HepG2 (cell line): ENCODE results near the gene PSMB9. TPM values are rescaled to one million over a fixed set of nuclear protein-coding genes. Genes with fewer than 3 reads are reported as not detected.
A peak's percentile ranks its signal among the peaks of the same experiment; 100 is the strongest.

Experiments used
- CBX5 ChIP-seq: sonication (generic); formaldehyde crosslinking; IDR thresholded peaks from 2 replicates; pipeline ENCODE4 v1.4.0; 2020; ENCODE audit warnings: missing genetic modification reagents, borderline replicate concordance
- FOXP1 ChIP-seq, 2 experiments: fragments of 450-650 bp in 1 of 2; IDR thresholded peaks; 2 replicates each; pipeline ENCODE4 v1.6.1; 2017 to 2018; ENCODE audit warnings: antibody characterized with exemption in 1 of 2
- KLF16 ChIP-seq, 2 experiments: sonication (generic) in 1 of 2; formaldehyde crosslinking in 1 of 2; IDR thresholded peaks; 2 replicates each; pipeline versions ENCODE4 v1.6.1 to v1.8.0; 2016 to 2023; ENCODE audit warnings: missing genetic modification reagents in 2 of 2, missing compliant biosample characterization in 1 of 2
- NCOR1 ChIP-seq: fragments of 200-600 bp; sonication (generic); IDR thresholded peaks from 2 replicates; pipeline ENCODE4 v1.7.0; 2017; ENCODE audit warnings: antibody characterized with exemption, low read length, borderline replicate concordance
- NFE2L2 ChIP-seq: fragments of 150-350 bp; IDR thresholded peaks from 2 replicates; pipeline ENCODE4 v1.6.1; 2014; ENCODE audit warnings: low read length
- NR2F6 ChIP-seq, 2 experiments: IDR thresholded peaks; 2 replicates each; pipeline ENCODE4 v1.6.1; 2016; ENCODE audit warnings: antibody characterized with exemption in 1 of 2, mild to moderate bottlenecking in 1 of 2
- POGZ ChIP-seq: sonication (generic); formaldehyde crosslinking; IDR thresholded peaks from 2 replicates; pipeline ENCODE4 v1.4.0; 2020; ENCODE audit warnings: mild to moderate bottlenecking, missing genetic modification reagents
- SALL2 ChIP-seq: sonication (generic); formaldehyde crosslinking; IDR thresholded peaks from 2 replicates; pipeline ENCODE4 v1.8.1; 2023; ENCODE audit warnings: mild to moderate bottlenecking, missing genetic modification reagents, inconsistent platforms
- SMAD3 ChIP-seq: sonication (generic); formaldehyde crosslinking; IDR thresholded peaks from 2 replicates; pipeline ENCODE4 v1.4.0; 2020; ENCODE audit warnings: missing genetic modification reagents
- SMYD3 ChIP-seq: sonication (generic); formaldehyde crosslinking; IDR thresholded peaks from 2 replicates; pipeline ENCODE4 v1.8.1; 2023; ENCODE audit warnings: mild to moderate bottlenecking, missing genetic modification reagents
- SOX6 ChIP-seq, 2 experiments: fragments of 450-650 bp in 1 of 2; sonication (generic) in 1 of 2; formaldehyde crosslinking in 1 of 2; IDR thresholded peaks; 2 replicates each; pipeline versions ENCODE4 v1.4.0 to v1.6.1; 2017 to 2020; ENCODE audit warnings: antibody characterized with exemption in 1 of 2, mild to moderate bottlenecking in 1 of 2, missing genetic modification reagents in 1 of 2
- SRF ChIP-seq: IDR thresholded peaks from 2 replicates; pipeline ENCODE4 v1.6.1; 2011; ENCODE audit warnings: mild to moderate bottlenecking, low read depth, low read length, moderate library complexity
- THAP11 ChIP-seq: IDR thresholded peaks from 2 replicates; pipeline ENCODE4 v1.6.1; 2016; ENCODE audit warnings: missing biosample characterization, missing genetic modification reagents
- TP53 ChIP-seq: sonication (generic); formaldehyde crosslinking; conservative IDR thresholded peaks from 2 replicates; pipeline ENCODE4 v1.4.0; 2020; ENCODE audit warnings: missing genetic modification reagents
- ZNF430 ChIP-seq: sonication (generic); formaldehyde crosslinking; IDR thresholded peaks from 2 replicates; pipeline ENCODE4 v1.9.0; 2021; ENCODE audit warnings: mild to moderate bottlenecking, missing genetic modification reagents
- ZNF766 ChIP-seq: sonication (generic); formaldehyde crosslinking; IDR thresholded peaks from 2 replicates; pipeline ENCODE4 v1.5.0; 2020; ENCODE audit warnings: missing genetic modification reagents, borderline replicate concordance
- ZNF790 ChIP-seq: sonication (generic); formaldehyde crosslinking; IDR thresholded peaks from 2 replicates; pipeline ENCODE4 v1.8.0; 2022; ENCODE audit warnings: missing genetic modification reagents, mild to moderate bottlenecking, borderline replicate concordance
- ZNF816 ChIP-seq: sonication (generic); formaldehyde crosslinking; IDR thresholded peaks from 2 replicates; pipeline ENCODE4 v1.8.0; 2022; ENCODE audit warnings: missing genetic modification reagents, mild to moderate bottlenecking, borderline replicate concordance
- polyA plus RNA-seq, 8 experiments: library from polyadenylated mRNA; depleted of rRNA in 3 of 8; stranded (reverse) in 7 of 8; unstranded in 1 of 8; fragments of >200 nt; fragmentation: Illumina TruSeq in 4 of 8; extraction: Trizol in 4 of 8; gene quantifications; 2 replicates each; pipeline versions ENCODE4 v1.2.1 to v1.2.3, GENCODE V29; 2011 to 2016; ENCODE audit warnings: low read depth in 4 of 8, missing spikeins in 1 of 8, mixed read lengths in 1 of 8; ENCODE audit not compliant: insufficient read depth in 1 of 8
- total RNA-seq, 5 experiments: library from RNA; depleted of rRNA; stranded (reverse); fragments of >200 nt; fragmentation: Illumina TruSeq; extraction: Trizol; gene quantifications; 2 replicates each; pipeline ENCODE4 v1.2.3, GENCODE V29; 2016; ENCODE audit warnings: low read depth in 1 of 5
- TF ChIP-seq, protein P1 (sequence below): IDR thresholded peaks from 2 replicates; pipeline ENCODE4 v1.6.1; 2012; ENCODE audit warnings: inconsistent platforms
- TF ChIP-seq, protein P2 (sequence below): sonication (generic); formaldehyde crosslinking; IDR thresholded peaks from 2 replicates; pipeline ENCODE4 v1.8.1; 2023; ENCODE audit warnings: mild to moderate bottlenecking, missing genetic modification reagents, borderline replicate concordance
- TF ChIP-seq, protein P3 (sequence below): sonication (generic); formaldehyde crosslinking; IDR thresholded peaks from 2 replicates; pipeline ENCODE4 v1.4.0; 2020; ENCODE audit warnings: missing genetic modification reagents

Gene PSMB9
- total and polyA plus RNA-seq, 2 of the 13 experiments (the other 11 are each of a cell fraction or from before 2014, with no cell fraction given), result 15.6 to 16.0 TPM

DNA sequence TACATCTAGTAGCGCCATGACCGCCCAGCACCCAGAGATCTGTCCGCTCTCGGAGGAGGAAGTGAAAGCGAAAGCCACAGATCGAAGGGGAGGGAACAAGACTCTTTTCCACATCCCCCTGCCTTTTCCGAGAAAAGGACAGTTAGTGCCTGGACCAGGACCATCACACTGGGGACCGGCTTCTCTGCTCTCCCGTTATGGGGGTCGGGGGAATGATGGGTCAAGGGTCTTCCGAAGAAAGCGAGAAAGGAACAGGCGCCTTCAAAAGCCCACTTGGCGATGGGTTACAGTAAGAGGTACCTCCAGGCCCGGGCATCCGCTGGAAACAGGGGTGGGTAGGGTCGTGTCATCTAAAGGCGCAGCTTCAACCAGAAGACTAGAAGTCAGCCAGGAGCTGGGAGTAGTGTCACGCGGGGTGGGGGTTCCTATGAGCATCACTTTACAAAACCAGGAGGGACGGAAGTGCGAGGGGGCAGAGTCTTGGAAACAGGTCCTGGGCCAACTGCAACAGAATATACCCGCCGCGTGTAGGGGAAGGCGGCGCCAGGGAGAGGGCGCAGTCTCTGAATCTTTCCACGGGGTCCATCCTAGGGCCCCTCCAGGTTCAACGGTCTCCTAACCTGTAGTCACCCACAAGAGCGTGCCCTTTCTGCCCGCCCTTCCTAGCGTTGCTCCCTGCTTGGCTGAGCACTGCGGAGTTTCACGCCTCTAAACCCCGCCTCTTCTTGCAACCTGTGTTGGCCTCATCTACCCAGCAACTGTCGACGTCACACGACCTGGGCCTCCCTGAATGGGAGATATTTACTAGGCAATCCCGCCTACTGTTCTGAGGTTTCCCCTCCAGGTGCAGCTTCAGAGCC lies 9.8 kb upstream of the PSMB9 start, which contains the start of gene PSMB8 (continued):
- no peak for TF ChIP-seq SRF
- no peak for TF ChIP-seq NR2F6 (IDR thresholded peaks at IDR 0.05)
- peak; percentile 7; the same call in 1 of the 2 replicates for TF ChIP-seq NR2F6 (CRISPR knock-in tag; IDR thresholded peaks at IDR 0.05)
- TF ChIP-seq SMYD3 (CRISPR knock-in tag), result no peak
- TF ChIP-seq TP53 (CRISPR knock-in tag), result peak; percentile 29; the same call in 1 of the 2 replicates
- no peak for TF ChIP-seq FOXP1 (IDR thresholded peaks at IDR 0.05)
- TF ChIP-seq FOXP1 (CRISPR knock-in tag; IDR thresholded peaks at IDR 0.05), result peak; percentile 16; the same call in 1 of the 2 replicates
- TF ChIP-seq SALL2 (CRISPR knock-in tag), result no peak
- TF ChIP-seq, protein P1, sequence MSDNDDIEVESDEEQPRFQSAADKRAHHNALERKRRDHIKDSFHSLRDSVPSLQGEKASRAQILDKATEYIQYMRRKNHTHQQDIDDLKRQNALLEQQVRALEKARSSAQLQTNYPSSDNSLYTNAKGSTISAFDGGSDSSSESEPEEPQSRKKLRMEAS, result peak; percentile 69
- TF ChIP-seq THAP11, result 0 out of 2 replicates have a peak, but pooled peaks have one; percentile 42
- no peak for TF ChIP-seq NFE2L2
- TF ChIP-seq CBX5, result 0 out of 2 replicates have a peak, but pooled peaks have one; percentile 19
- peak; percentile 24; the same call in 1 of the 2 replicates for TF ChIP-seq POGZ (CRISPR knock-in tag)
- no peak for TF ChIP-seq ZNF816
- TF ChIP-seq ZNF430 (CRISPR knock-in tag), result 0 out of 2 replicates have a peak, but pooled peaks have one; percentile 26
- TF ChIP-seq, protein P2, sequence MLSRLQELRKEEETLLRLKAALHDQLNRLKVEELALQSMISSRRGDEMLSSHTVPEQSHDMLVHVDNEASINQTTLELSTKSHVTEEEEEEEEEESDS (CRISPR knock-in tag), result no peak
- TF ChIP-seq SOX6 (IDR thresholded peaks at IDR 0.05), result no peak
- peak; percentile 24; the same call in 1 of the 2 replicates for TF ChIP-seq SOX6 (CRISPR knock-in tag; IDR thresholded peaks at IDR 0.05)
- no peak for TF ChIP-seq ZNF790 (CRISPR knock-in tag)
- TF ChIP-seq ZNF766 (CRISPR knock-in tag), result peak; percentile 52; the same call in 1 of the 2 replicates
- no peak for TF ChIP-seq NCOR1
- TF ChIP-seq, protein P3, sequence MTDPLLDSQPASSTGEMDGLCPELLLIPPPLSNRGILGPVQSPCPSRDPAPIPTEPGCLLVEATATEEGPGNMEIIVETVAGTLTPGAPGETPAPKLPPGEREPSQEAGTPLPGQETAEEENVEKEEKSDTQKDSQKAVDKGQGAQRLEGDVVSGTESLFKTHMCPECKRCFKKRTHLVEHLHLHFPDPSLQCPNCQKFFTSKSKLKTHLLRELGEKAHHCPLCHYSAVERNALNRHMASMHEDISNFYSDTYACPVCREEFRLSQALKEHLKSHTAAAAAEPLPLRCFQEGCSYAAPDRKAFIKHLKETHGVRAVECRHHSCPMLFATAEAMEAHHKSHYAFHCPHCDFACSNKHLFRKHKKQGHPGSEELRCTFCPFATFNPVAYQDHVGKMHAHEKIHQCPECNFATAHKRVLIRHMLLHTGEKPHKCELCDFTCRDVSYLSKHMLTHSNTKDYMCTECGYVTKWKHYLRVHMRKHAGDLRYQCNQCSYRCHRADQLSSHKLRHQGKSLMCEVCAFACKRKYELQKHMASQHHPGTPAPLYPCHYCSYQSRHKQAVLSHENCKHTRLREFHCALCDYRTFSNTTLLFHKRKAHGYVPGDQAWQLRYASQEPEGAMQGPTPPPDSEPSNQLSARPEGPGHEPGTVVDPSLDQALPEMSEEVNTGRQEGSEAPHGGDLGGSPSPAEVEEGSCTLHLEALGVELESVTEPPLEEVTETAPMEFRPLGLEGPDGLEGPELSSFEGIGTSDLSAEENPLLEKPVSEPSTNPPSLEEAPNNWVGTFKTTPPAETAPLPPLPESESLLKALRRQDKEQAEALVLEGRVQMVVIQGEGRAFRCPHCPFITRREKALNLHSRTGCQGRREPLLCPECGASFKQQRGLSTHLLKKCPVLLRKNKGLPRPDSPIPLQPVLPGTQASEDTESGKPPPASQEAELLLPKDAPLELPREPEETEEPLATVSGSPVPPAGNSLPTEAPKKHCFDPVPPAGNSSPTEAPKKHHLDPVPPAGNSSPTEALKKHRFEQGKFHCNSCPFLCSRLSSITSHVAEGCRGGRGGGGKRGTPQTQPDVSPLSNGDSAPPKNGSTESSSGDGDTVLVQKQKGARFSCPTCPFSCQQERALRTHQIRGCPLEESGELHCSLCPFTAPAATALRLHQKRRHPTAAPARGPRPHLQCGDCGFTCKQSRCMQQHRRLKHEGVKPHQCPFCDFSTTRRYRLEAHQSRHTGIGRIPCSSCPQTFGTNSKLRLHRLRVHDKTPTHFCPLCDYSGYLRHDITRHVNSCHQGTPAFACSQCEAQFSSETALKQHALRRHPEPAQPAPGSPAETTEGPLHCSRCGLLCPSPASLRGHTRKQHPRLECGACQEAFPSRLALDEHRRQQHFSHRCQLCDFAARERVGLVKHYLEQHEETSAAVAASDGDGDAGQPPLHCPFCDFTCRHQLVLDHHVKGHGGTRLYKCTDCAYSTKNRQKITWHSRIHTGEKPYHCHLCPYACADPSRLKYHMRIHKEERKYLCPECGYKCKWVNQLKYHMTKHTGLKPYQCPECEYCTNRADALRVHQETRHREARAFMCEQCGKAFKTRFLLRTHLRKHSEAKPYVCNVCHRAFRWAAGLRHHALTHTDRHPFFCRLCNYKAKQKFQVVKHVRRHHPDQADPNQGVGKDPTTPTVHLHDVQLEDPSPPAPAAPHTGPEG (CRISPR knock-in tag), result no peak
- no peak; a peak in 2 of 4 replicates for TF ChIP-seq KLF16 (CRISPR knock-in tag; IDR thresholded peaks at IDR 0.05)
- 0 out of 2 replicates have a peak, but pooled peaks have one; percentile 16 for TF ChIP-seq SMAD3 (CRISPR knock-in tag)
